Measurements from ENCODE around the gene PREB. TPM values are rescaled to one million over a fixed set of nuclear protein-coding genes. Genes with fewer than 3 reads are reported as not detected.

Gene PREB
- total and polyA plus RNA-seq, 4 donors = 27.1 to 62.9 (median 55.5) TPM

GRCh38 chr2:27139310-27139709, 4.9 kb upstream of the PREB start, which contains the start of gene PRR30:
Gene PRR30 (minus strand): TSS chr2:27139410. CDS start chr2:27138329, 1,081 bp downstream.
- no peak for DNase-seq (ENCODE audit: low read depth in 4 of 6, low spot score in 6 of 6)
- no peaks in the 10 kb centered on the region for H3K9me3 ChIP-seq (ENCODE audit: control insufficient read depth, insufficient read depth, low read length)
- peaks cover 5% of the 10 kb centered on the region for H3K4me1 ChIP-seq (ENCODE audit: control insufficient read depth, insufficient read depth, low read length)
- no peak within 1 kb of the TSS for H3K4me3 ChIP-seq (ENCODE audit: low read depth, low read length)
- WGBS (ENCODE audit: insufficient coverage) = 82% methylated on average over 4 of the region's 4 CpGs
- H3K27ac ChIP-seq (ENCODE audit: low read depth, low read length) = no peak within 1 kb of the TSS
- H3K27me3 ChIP-seq (ENCODE audit: control insufficient read depth, insufficient read depth, low read length) = no peaks in the 10 kb centered on the region
- no peaks in the 10 kb centered on the region for H3K36me3 ChIP-seq (ENCODE audit: control insufficient read depth, insufficient read depth, low read length)

- no peak overlapping the region for H3K4me3 ChIP-seq (ENCODE audit: low read depth, low read length)
- H3K27me3 ChIP-seq (ENCODE audit: control insufficient read depth, insufficient read depth, low read length) = no peaks in the 10 kb centered on the region
- no peak overlapping the region for H3K27ac ChIP-seq (ENCODE audit: low read depth, low read length)
- no peaks in the 10 kb centered on the region for H3K9me3 ChIP-seq (ENCODE audit: control insufficient read depth, insufficient read depth, low read length)
- peaks cover 15% of the 10 kb centered on the region for H3K4me1 ChIP-seq (ENCODE audit: control insufficient read depth, insufficient read depth, low read length)
- no peak for DNase-seq (ENCODE audit: low read depth in 4 of 6, low spot score in 6 of 6)
- WGBS (ENCODE audit: insufficient coverage) = 80% methylated on average over 7 of the region's 7 CpGs
- no peaks in the 10 kb centered on the region for H3K36me3 ChIP-seq (ENCODE audit: control insufficient read depth, insufficient read depth, low read length)
These were observed 3.7 kb upstream of the PREB start for GRCh38 chr2:27138111-27138510.

GRCh38 chr2:27137322-27137935, 3.0 kb upstream of the PREB start:
- WGBS (ENCODE audit: insufficient coverage) = 90% methylated on average over 15 of the region's 21 CpGs
- no peak overlapping the region for H3K4me3 ChIP-seq (ENCODE audit: low read depth, low read length)
- H3K27me3 ChIP-seq (ENCODE audit: control insufficient read depth, insufficient read depth, low read length) = no peaks in the 10 kb centered on the region
- no peaks in the 10 kb centered on the region for H3K9me3 ChIP-seq (ENCODE audit: control insufficient read depth, insufficient read depth, low read length)
- peaks cover 22% of the 10 kb centered on the region for H3K4me1 ChIP-seq (ENCODE audit: control insufficient read depth, insufficient read depth, low read length)
- no peak for DNase-seq (ENCODE audit: low read depth in 4 of 6, low spot score in 6 of 6)
- H3K36me3 ChIP-seq (ENCODE audit: control insufficient read depth, insufficient read depth, low read length) = peaks cover 5% of the 10 kb centered on the region
- no peak overlapping the region for H3K27ac ChIP-seq (ENCODE audit: low read depth, low read length)

- Histone ChIP-seq H3K36me3 (ENCODE audit: control insufficient read depth, insufficient read depth, low read length) (peaks cover 12% of the 10 kb centered on the region), H3K27ac (ENCODE audit: low read depth, low read length) (no peak overlapping the region), H3K4me3 (ENCODE audit: low read depth, low read length) (no peak overlapping the region), H3K4me1 (ENCODE audit: control insufficient read depth, insufficient read depth, low read length) (peaks cover 28% of the 10 kb centered on the region), H3K9me3 (ENCODE audit: control insufficient read depth, insufficient read depth, low read length) (no peaks in the 10 kb centered on the region), H3K27me3 (ENCODE audit: control insufficient read depth, insufficient read depth, low read length) (no peaks in the 10 kb centered on the region)
- 88% methylated on average over 7 of the region's 7 CpGs for WGBS (ENCODE audit: insufficient coverage)
- no peak for DNase-seq (ENCODE audit: low read depth in 4 of 6, low spot score in 6 of 6)
These were observed 2.3 kb upstream of the PREB start for GRCh38 chr2:27136751-27137150.

- Histone ChIP-seq H3K27me3 (ENCODE audit: control insufficient read depth, insufficient read depth, low read length) (no peaks in the 10 kb centered on the region), H3K4me1 (ENCODE audit: control insufficient read depth, insufficient read depth, low read length) (peaks cover 28% of the 10 kb centered on the region), H3K9me3 (ENCODE audit: control insufficient read depth, insufficient read depth, low read length) (no peaks in the 10 kb centered on the region), H3K36me3 (ENCODE audit: control insufficient read depth, insufficient read depth, low read length) (peaks cover 24% of the 10 kb centered on the region), H3K27ac (ENCODE audit: low read depth, low read length) (no peak overlapping the region), H3K4me3 (ENCODE audit: low read depth, low read length) (no peak overlapping the region)
- 94% methylated on average over 12 of the region's 12 CpGs for WGBS (ENCODE audit: insufficient coverage)
- DNase-seq (ENCODE audit: low read depth in 4 of 6, low spot score in 6 of 6) = no peak
These were observed 1.1 kb upstream of the PREB start for GRCh38 chr2:27135478-27135955.

- DNase-seq (ENCODE audit: low read depth in 4 of 6, low spot score in 6 of 6) = no peak
- Histone ChIP-seq H3K9me3 (ENCODE audit: control insufficient read depth, insufficient read depth, low read length) (no peaks in the 10 kb centered on the region), H3K27me3 (ENCODE audit: control insufficient read depth, insufficient read depth, low read length) (no peaks in the 10 kb centered on the region), H3K4me1 (ENCODE audit: control insufficient read depth, insufficient read depth, low read length) (peaks cover 28% of the 10 kb centered on the region), H3K27ac (ENCODE audit: low read depth, low read length) (peak overlapping the region; percentile 83), H3K4me3 (ENCODE audit: low read depth, low read length) (peak overlapping the region; percentile 85), H3K36me3 (ENCODE audit: control insufficient read depth, insufficient read depth, low read length) (peaks cover 30% of the 10 kb centered on the region)
- WGBS (ENCODE audit: insufficient coverage) = 54% methylated on average over 33 of the region's 33 CpGs
These were observed 493 bp upstream of the PREB start for GRCh38 chr2:27134781-27135477.

- Histone ChIP-seq H3K27me3 (ENCODE audit: control insufficient read depth, insufficient read depth, low read length) (no peaks in the 10 kb centered on the region), H3K36me3 (ENCODE audit: control insufficient read depth, insufficient read depth, low read length) (peaks cover 41% of the 10 kb centered on the region), H3K27ac (ENCODE audit: low read depth, low read length) (no peak overlapping the region), H3K4me1 (ENCODE audit: control insufficient read depth, insufficient read depth, low read length) (peaks cover 28% of the 10 kb centered on the region), H3K4me3 (ENCODE audit: low read depth, low read length) (peak overlapping the region; percentile 85), H3K9me3 (ENCODE audit: control insufficient read depth, insufficient read depth, low read length) (no peaks in the 10 kb centered on the region)
- WGBS (ENCODE audit: insufficient coverage) = 42% methylated on average over 11 of the region's 14 CpGs
- DNase-seq (ENCODE audit: low read depth in 4 of 6, low spot score in 6 of 6) = no peak
These were observed 1.1 kb downstream of the PREB start for GRCh38 chr2:27133195-27133875.

- Histone ChIP-seq H3K27me3 (ENCODE audit: control insufficient read depth, insufficient read depth, low read length) (no peaks in the 10 kb centered on the region), H3K27ac (ENCODE audit: low read depth, low read length) (no peak overlapping the region), H3K36me3 (ENCODE audit: control insufficient read depth, insufficient read depth, low read length) (peaks cover 45% of the 10 kb centered on the region), H3K4me3 (ENCODE audit: low read depth, low read length) (no peak overlapping the region), H3K4me1 (ENCODE audit: control insufficient read depth, insufficient read depth, low read length) (peaks cover 28% of the 10 kb centered on the region), H3K9me3 (ENCODE audit: control insufficient read depth, insufficient read depth, low read length) (no peaks in the 10 kb centered on the region)
- no peak for DNase-seq (ENCODE audit: low read depth in 4 of 6, low spot score in 6 of 6)
- 92% methylated on average over 10 of the region's 11 CpGs for WGBS (ENCODE audit: insufficient coverage)
These were observed 3.0 kb downstream of the PREB start for GRCh38 chr2:27131429-27131828.

GRCh38 chr2:27130396-27130795, 4.0 kb downstream of the PREB start:
- no peak overlapping the region for H3K27ac ChIP-seq (ENCODE audit: low read depth, low read length)
- no peak for DNase-seq (ENCODE audit: low read depth in 4 of 6, low spot score in 6 of 6)
- WGBS (ENCODE audit: insufficient coverage) = 94% methylated on average over 10 of the region's 10 CpGs
- H3K27me3 ChIP-seq (ENCODE audit: control insufficient read depth, insufficient read depth, low read length) = no peaks in the 10 kb centered on the region
- H3K4me3 ChIP-seq (ENCODE audit: low read depth, low read length) = no peak overlapping the region
- H3K9me3 ChIP-seq (ENCODE audit: control insufficient read depth, insufficient read depth, low read length) = no peaks in the 10 kb centered on the region
- peaks cover 28% of the 10 kb centered on the region for H3K4me1 ChIP-seq (ENCODE audit: control insufficient read depth, insufficient read depth, low read length)
- peaks cover 45% of the 10 kb centered on the region for H3K36me3 ChIP-seq (ENCODE audit: control insufficient read depth, insufficient read depth, low read length)
